DND-41 (cell line): Measurements from ENCODE around the gene HPGDS.

Experiments
- ATAC-seq: fragments of 200-7000 bp; cut with Tn5 transposase; 3 replicates; pipeline ENCODE4 v1.9.1; 2021; ENCODE audit warnings: low read depth; ENCODE audit not compliant: insufficient read depth
- DNase-seq: peaks from one replicate; pipeline ENCODE4 v3.0.0-alpha.2; 2020
- H2AFZ ChIP-seq: 2 replicates; pipeline ENCODE4 v1.6.0; 2012; ENCODE audit warnings: low read depth, low read length
- H3K27ac ChIP-seq: 2 replicates; pipeline ENCODE4 v1.5.1; 2012; ENCODE audit warnings: low read length, inconsistent platforms
- H3K27me3 ChIP-seq: fragments of 200-600 bp; sonication (generic); 2 replicates; pipeline ENCODE4 v1.6.0; 2012; ENCODE audit warnings: low read length, mild to moderate bottlenecking, inconsistent platforms; ENCODE audit not compliant: insufficient read depth, poor library complexity
- H3K36me3 ChIP-seq: 2 replicates; pipeline ENCODE4 v1.5.1; 2012; ENCODE audit warnings: low read length, inconsistent platforms; ENCODE audit not compliant: insufficient read depth
- H3K4me1 ChIP-seq: 2 replicates; pipeline ENCODE4 v1.5.1; 2012; ENCODE audit warnings: mild to moderate bottlenecking, low read length; ENCODE audit not compliant: insufficient read depth
- H3K4me2 ChIP-seq: 2 replicates; pipeline ENCODE4 v1.6.0; 2012; ENCODE audit warnings: mild to moderate bottlenecking, moderate library complexity, low read length, inconsistent platforms; ENCODE audit not compliant: insufficient read depth
- H3K4me3 ChIP-seq, 2 experiments: fragments of 200-600 bp in 1 of 2; shearing (Covaris generic) in 1 of 2; 2 replicates each; pipeline ENCODE4 v1.5.1; 2012 to 2016; ENCODE audit warnings: inconsistent platforms in 2 of 2, low read length in 2 of 2, mild to moderate bottlenecking in 2 of 2, low read depth in 1 of 2, moderate library complexity in 1 of 2
- H3K79me2 ChIP-seq: 2 replicates; pipeline ENCODE4 v1.6.0; 2012; ENCODE audit warnings: low read length, inconsistent platforms; ENCODE audit not compliant: insufficient read depth
- H3K9ac ChIP-seq: 2 replicates; pipeline ENCODE4 v1.6.0; 2012; ENCODE audit warnings: low read depth, mild to moderate bottlenecking, inconsistent platforms, low read length, moderate library complexity
- H3K9me3 ChIP-seq: 2 replicates; pipeline ENCODE4 v1.5.1; 2012; ENCODE audit warnings: low read length, moderate library complexity, mild to moderate bottlenecking, inconsistent platforms; ENCODE audit not compliant: insufficient read depth, severe bottlenecking
- H4K20me1 ChIP-seq: 2 replicates; pipeline ENCODE4 v1.6.0; 2012; ENCODE audit warnings: low read length; ENCODE audit not compliant: insufficient read depth
- EZH2 ChIP-seq: IDR thresholded peaks from 3 replicates; pipeline ENCODE4 v1.6.1; 2012; ENCODE audit warnings: borderline replicate concordance, low read depth, mild to moderate bottlenecking, moderate library complexity, low read length, inconsistent platforms; ENCODE audit not compliant: severe bottlenecking
- TF ChIP-seq, protein P1 (sequence below): IDR thresholded peaks from 2 replicates; pipeline ENCODE4 v1.5.1; 2012; ENCODE audit warnings: borderline replicate concordance, low read length, moderate library complexity, mild to moderate bottlenecking; ENCODE audit not compliant: poor library complexity, severe bottlenecking; ENCODE audit errors: extremely low read depth

Gene HPGDS

DNA sequence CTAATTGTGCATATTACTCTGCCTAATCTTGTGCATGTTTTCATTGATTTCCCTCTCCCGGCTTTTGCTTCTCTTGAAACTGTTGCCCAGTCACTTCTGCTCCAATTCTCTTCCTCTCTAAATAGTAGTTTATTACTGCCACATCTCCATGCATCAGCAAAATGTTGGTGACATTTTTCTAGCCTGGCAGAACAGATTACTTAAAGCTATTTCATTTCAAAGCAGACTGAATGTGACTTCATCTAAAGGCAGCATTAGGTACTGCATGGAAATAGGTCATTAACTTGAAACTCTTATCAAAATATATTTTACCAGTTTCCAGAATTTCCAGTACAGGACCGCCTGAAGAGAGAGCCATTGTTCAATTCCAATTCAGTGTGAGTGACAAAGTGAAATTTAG is 52.4 kb downstream of the HPGDS start:
- Histone ChIP-seq H3K4me1 (no peaks in the 10 kb centered on the region), H3K79me2 (no peaks in the 10 kb centered on the region), H3K9me3 (no peaks in the 10 kb centered on the region), H3K4me2 (no peak overlapping the region), H3K9ac (no peak overlapping the region), H3K36me3 (peaks cover 57% of the 10 kb centered on the region), H3K27me3 (no peaks in the 10 kb centered on the region), H3K27ac (no peak overlapping the region), H3K4me3 (no peak overlapping the region), H4K20me1 (no peaks in the 10 kb centered on the region), H2AFZ (no peak overlapping the region)
- DNase-seq, result no peak
- no peak for ATAC-seq
- TF ChIP-seq, protein P1, sequence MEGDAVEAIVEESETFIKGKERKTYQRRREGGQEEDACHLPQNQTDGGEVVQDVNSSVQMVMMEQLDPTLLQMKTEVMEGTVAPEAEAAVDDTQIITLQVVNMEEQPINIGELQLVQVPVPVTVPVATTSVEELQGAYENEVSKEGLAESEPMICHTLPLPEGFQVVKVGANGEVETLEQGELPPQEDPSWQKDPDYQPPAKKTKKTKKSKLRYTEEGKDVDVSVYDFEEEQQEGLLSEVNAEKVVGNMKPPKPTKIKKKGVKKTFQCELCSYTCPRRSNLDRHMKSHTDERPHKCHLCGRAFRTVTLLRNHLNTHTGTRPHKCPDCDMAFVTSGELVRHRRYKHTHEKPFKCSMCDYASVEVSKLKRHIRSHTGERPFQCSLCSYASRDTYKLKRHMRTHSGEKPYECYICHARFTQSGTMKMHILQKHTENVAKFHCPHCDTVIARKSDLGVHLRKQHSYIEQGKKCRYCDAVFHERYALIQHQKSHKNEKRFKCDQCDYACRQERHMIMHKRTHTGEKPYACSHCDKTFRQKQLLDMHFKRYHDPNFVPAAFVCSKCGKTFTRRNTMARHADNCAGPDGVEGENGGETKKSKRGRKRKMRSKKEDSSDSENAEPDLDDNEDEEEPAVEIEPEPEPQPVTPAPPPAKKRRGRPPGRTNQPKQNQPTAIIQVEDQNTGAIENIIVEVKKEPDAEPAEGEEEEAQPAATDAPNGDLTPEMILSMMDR, result peak; percentile 8
- TF ChIP-seq EZH2, result no peak

DNA sequence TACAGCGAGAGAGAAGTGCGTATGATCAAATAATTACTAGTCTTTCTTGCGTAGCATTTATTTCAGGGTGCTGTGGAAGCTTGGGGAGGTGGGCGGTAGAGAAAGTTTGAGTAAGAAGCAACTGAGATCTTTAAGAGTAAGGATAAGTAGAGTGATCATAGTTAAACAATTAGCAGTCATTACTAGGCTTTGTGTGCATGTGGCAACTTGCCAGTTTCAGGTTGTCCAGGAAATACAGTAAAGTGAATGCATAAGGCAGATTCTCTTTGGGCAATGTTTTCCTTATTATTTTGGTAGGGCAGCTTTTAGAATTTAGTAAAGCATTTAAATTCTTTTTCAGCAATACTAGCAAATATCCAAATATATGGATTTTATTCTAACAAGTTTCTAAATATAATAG is 57.0 kb downstream of the HPGDS start:
- Histone ChIP-seq H3K4me1 (no peaks in the 10 kb centered on the region), H3K9me3 (no peaks in the 10 kb centered on the region), H3K27me3 (no peaks in the 10 kb centered on the region), H4K20me1 (no peaks in the 10 kb centered on the region), H3K36me3 (peaks cover 76% of the 10 kb centered on the region), H2AFZ (no peak overlapping the region), H3K4me2 (no peak overlapping the region), H3K4me3 (no peak overlapping the region), H3K79me2 (no peaks in the 10 kb centered on the region), H3K27ac (no peak overlapping the region), H3K9ac (no peak overlapping the region)
- ATAC-seq (no peak), DNase-seq (no peak)
- TF ChIP-seq EZH2, result no peak
- TF ChIP-seq, protein P1, result no peak

DNA sequence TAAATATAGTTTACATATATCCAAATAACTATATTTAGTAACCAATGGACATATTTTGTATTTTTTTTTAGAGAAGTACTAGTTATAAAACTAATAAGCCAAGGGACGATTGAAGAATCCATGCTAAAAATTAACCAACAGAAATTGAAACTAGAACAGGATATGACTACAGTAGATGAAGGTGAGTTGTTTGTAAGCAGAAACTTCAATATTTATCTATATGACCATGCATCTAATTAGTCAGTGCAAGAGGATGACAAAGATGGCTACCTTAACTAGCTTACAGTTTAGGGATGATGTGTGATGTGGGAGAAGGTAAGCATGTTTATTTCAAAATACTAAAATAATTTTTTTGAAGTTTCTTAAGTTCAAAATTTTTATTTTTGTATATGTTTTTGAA is 57.7 kb downstream of the HPGDS start:
- Histone ChIP-seq H3K27ac (no peak overlapping the region), H3K4me1 (no peaks in the 10 kb centered on the region), H3K9ac (no peak overlapping the region), H3K4me2 (no peak overlapping the region), H3K36me3 (peaks cover 76% of the 10 kb centered on the region), H4K20me1 (no peaks in the 10 kb centered on the region), H3K27me3 (no peaks in the 10 kb centered on the region), H3K9me3 (no peaks in the 10 kb centered on the region), H3K79me2 (no peaks in the 10 kb centered on the region), H2AFZ (no peak overlapping the region), H3K4me3 (no peak overlapping the region)
- TF ChIP-seq, protein P1, result no peak
- TF ChIP-seq EZH2, result no peak
- no peak for ATAC-seq
- no peak for DNase-seq

DNA sequence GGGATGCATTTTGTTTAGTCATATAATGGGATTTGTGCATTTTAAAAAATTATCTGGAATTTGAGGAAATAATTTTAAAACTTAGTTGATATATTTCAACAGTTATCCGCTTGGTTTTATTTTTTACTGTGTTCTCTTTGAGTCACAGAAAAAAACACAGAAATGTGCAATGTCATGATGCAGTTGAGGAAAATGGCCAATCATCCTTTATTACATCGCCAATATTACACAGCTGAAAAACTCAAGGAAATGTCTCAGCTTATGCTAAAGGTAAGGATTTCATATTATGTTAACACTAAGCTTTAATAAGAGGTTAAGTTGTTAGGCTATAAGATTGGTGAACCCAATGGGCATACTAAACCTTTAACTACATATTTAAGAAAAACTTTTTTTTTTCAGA is 63.9 kb downstream of the HPGDS start:
- Histone ChIP-seq H3K4me1 (no peaks in the 10 kb centered on the region), H3K27ac (no peak overlapping the region), H3K4me2 (no peak overlapping the region), H3K4me3 (no peak overlapping the region), H3K9me3 (no peaks in the 10 kb centered on the region), H3K36me3 (peaks cover 81% of the 10 kb centered on the region), H4K20me1 (no peaks in the 10 kb centered on the region), H2AFZ (no peak overlapping the region), H3K79me2 (no peaks in the 10 kb centered on the region), H3K9ac (no peak overlapping the region), H3K27me3 (no peaks in the 10 kb centered on the region)
- DNase-seq (no peak), ATAC-seq (no peak)
- TF ChIP-seq, protein P1, result no peak
- no peak for TF ChIP-seq EZH2
